ENCODE measurements around the gene TROAP. TPM values are rescaled to one million over a fixed set of nuclear protein-coding genes. Genes with fewer than 3 reads are reported as not detected.
A peak's percentile ranks its signal among the peaks of the same experiment; 100 is the strongest.

TROAP gene
- total and polyA plus RNA-seq, 9 of the 15 experiments (the other 6 are each of a cell fraction or from before 2014, with no cell fraction given) = 46.4 to 171 (median 59.8) TPM

GRCh38 chr12:49330631-49331379 lies 7.8 kb downstream of the TROAP start:
- ATAC-seq (peak; percentile 5; the same call in 2 of the 3 replicates), DNase-seq (ENCODE audit: extremely low read depth in 1 of 4, low spot score in 3 of 4) (no peak), FAIRE-seq (no peak)
- ChIA-PET POLR2A (interaction anchor here (0.6 to 2.4 kb wide), 12 partner anchors 8 to 232 kb away, joined by 3 to 32 read pairs (median 4); partner anchors contain the start of genes PRPH and TROAP), CTCF (ENCODE audit: low intra/inter-chr PET ratio) (interaction anchor here (0.5 to 1.6 kb wide), 6 partner anchors 12 to 250 kb away, joined by 3 to 13 read pairs (median 8); partner anchors contain the start of gene DNAJC22)
- Histone ChIP-seq H2AFZ (ENCODE audit: low read depth, low read length) (no peak overlapping the region), H3K9me3 (replicated peaks; ENCODE audit: control insufficient read depth, insufficient read depth, low read depth, low read length) (no peaks in the 10 kb centered on the region), H4K20me1 (replicated peaks; ENCODE audit: control insufficient read depth, insufficient read depth, low read length) (no peaks in the 10 kb centered on the region), H3K79me2 (ENCODE audit: control insufficient read depth, insufficient read depth, low read length) (no peaks in the 10 kb centered on the region), H3K9me1 (ENCODE audit: control insufficient read depth, insufficient read depth, low read length) (peaks cover 3% of the 10 kb centered on the region), H3K36me3 (ENCODE audit: control insufficient read depth, insufficient read depth, low read length) (peaks cover 54% of the 10 kb centered on the region; the same call in 2 of the 3 replicates), H3K27ac (ENCODE audit: extremely low read depth, low read depth, low read length) (no peak overlapping the region), H3K4me3 (no peak overlapping the region), H3K27me3 (ENCODE audit: control insufficient read depth in 2 of 2, insufficient read depth in 2 of 2, low read length in 2 of 2) (no peaks in the 10 kb centered on the region), H3K4me2 (ENCODE audit: insufficient read depth, low read length) (no peak overlapping the region), H3K9ac (ENCODE audit: insufficient read depth in 1 of 2, low read depth in 2 of 2, low read length in 2 of 2) (peak overlapping the region in 1 of 2 experiments; percentile 58; a peak in 2 of 4 replicates), H3K4me1 (replicated peaks in 1 of 2; ENCODE audit: control insufficient read depth in 2 of 2, insufficient read depth in 2 of 2, low read length in 2 of 2) (peaks cover 0 to 15% of the 10 kb centered on the region in 2 experiments; a peak in 2 of 5 replicates)
- intact Hi-C loops (cut with micrococcal nuclease) (loop anchor here (1.0 kb wide), 1 partner anchor 11 kb away; no protein-coding TSS in a partner anchor), in situ Hi-C loops (cut with MboI) (no loop called here)
- 79% methylated on average over 14 of the region's 14 CpGs for WGBS (ENCODE audit: insufficient coverage, low coverage, missing lambda C conversion rate)
- TF ChIP-seq NUFIP1 (IDR thresholded peaks at IDR 0.05; ENCODE audit: partially characterized antibody) = no peak
- peak; percentile 14; the same call in 1 of the 2 replicates for TF ChIP-seq RBFOX2 (IDR thresholded peaks at IDR 0.05; ENCODE audit: low read depth, low read length)
- no peak for TF ChIP-seq MAX (CRISPR knock-in tag; IDR thresholded peaks at IDR 0.05)
- no peak for TF ChIP-seq ESRRA (IDR thresholded peaks at IDR 0.05; ENCODE audit: borderline replicate concordance, low read depth)
- TF ChIP-seq ZNF644 (tag; IDR thresholded peaks at IDR 0.05; ENCODE audit: low read depth) = no peak
- no peak for TF ChIP-seq ARHGAP35 (IDR thresholded peaks at IDR 0.05; ENCODE audit: partially characterized antibody)
- no TSS peak for BruUV-seq (replicated peaks)

Measured in K562 (cell line).